B cell (primary cell): Measurements from ENCODE around the gene HDGF. TPM values are rescaled to one million over a fixed set of nuclear protein-coding genes. Genes with fewer than 3 reads are reported as not detected.

Experiments used
- ATAC-seq: fragments of 200-7000 bp; cut with Tn5 transposase; one replicate; pipeline ENCODE4 v1.10.0; 2021; ENCODE audit warnings: low read depth, mild to moderate bottlenecking, moderate number of reproducible peaks, moderate library complexity
- CTCF ChIA-PET: fragments of 350-600 bp; sonication (Branson Sonifier 250); formaldehyde crosslinking; loops from one replicate; lab custom pipeline; 2021; ENCODE audit warnings: antibody characterized with exemption, inconsistent platforms; lab: Charles Lee
- POLR2A ChIA-PET: fragments of 350-600 bp; sonication (Branson Sonifier 250); formaldehyde crosslinking; loops from one replicate; lab custom pipeline; 2021; ENCODE audit warnings: antibody characterized with exemption; lab: Charles Lee
- DNase-seq: peaks from one replicate; pipeline ENCODE4 v3.0.0; 2013
- H2AFZ ChIP-seq: 2 replicates; pipeline ENCODE4 v1.6.1; 2012; ENCODE audit warnings: mild to moderate bottlenecking, low read depth, low read length; ENCODE audit not compliant: insufficient read depth, poor library complexity, severe bottlenecking
- H3K27ac ChIP-seq, 2 donors: 1 replicate in 1 of 2; 2 replicates in 1 of 2; pipeline ENCODE4 v1.5.1; 2012 to 2013; ENCODE audit warnings: low read length in 2 of 2, mild to moderate bottlenecking in 2 of 2, moderate library complexity in 1 of 2
- H3K27me3 ChIP-seq, 4 experiments: fragments of 200-600 bp in 1 of 4; sonication (generic) in 1 of 4; replicated peaks in 1 of 4; 1 replicate in 2 of 4; 2 replicates in 2 of 4; pipeline versions ENCODE4 v1.6.1 to v1.7.0; 2013 to 2016; ENCODE audit warnings: low read length in 3 of 4, mild to moderate bottlenecking in 2 of 4, mixed read lengths in 1 of 4, moderate library complexity in 1 of 4; ENCODE audit not compliant: insufficient read depth in 4 of 4, control insufficient read depth in 3 of 4; ENCODE audit errors: control extremely low read depth in 1 of 4
- H3K36me3 ChIP-seq, 2 experiments: replicated peaks in 1 of 2; 1 replicate in 1 of 2; 2 replicates in 1 of 2; pipeline versions ENCODE4 v1.6.1 to v1.7.1; 2013; ENCODE audit warnings: low read length in 1 of 2; ENCODE audit not compliant: insufficient read depth in 2 of 2, control insufficient read depth in 1 of 2; ENCODE audit errors: control extremely low read depth in 1 of 2, extremely low read depth in 1 of 2
- H3K4me1 ChIP-seq, 2 donors: fragments of 200-600 bp in 1 of 2; sonication (generic) in 1 of 2; 1 replicate in 1 of 2; 2 replicates in 1 of 2; pipeline versions ENCODE4 v1.5.1 to v1.6.1; 2013 to 2017; ENCODE audit warnings: low read length in 2 of 2; ENCODE audit not compliant: control insufficient read depth in 2 of 2, insufficient read depth in 2 of 2
- H3K4me2 ChIP-seq: replicated peaks from 2 replicates; pipeline ENCODE3; 2012; ENCODE audit warnings: mild to moderate bottlenecking, low read depth, low read length; ENCODE audit not compliant: poor library complexity, severe bottlenecking
- H3K4me3 ChIP-seq, 5 experiments: fragments of 200-600 bp in 1 of 5; sonication (generic) in 1 of 5; 1 replicate in 3 of 5; 2 replicates in 2 of 5; pipeline versions ENCODE4 v1.5.1 to v1.7.0; 2011 to 2016; ENCODE audit warnings: low read length in 4 of 5, mild to moderate bottlenecking in 4 of 5, low read depth in 2 of 5, control low read depth in 1 of 5, moderate library complexity in 1 of 5; ENCODE audit not compliant: insufficient read depth in 1 of 5; ENCODE audit errors: control extremely low read depth in 1 of 5, extremely low read depth in 1 of 5
- H3K79me2 ChIP-seq: fragments of 200-600 bp; sonication (generic); one replicate; pipeline ENCODE4 v1.6.0; 2016; ENCODE audit warnings: low read length; ENCODE audit not compliant: control insufficient read depth, insufficient read depth
- H3K9ac ChIP-seq: fragments of 200-600 bp; sonication (generic); 2 replicates; pipeline ENCODE4 v1.6.1; 2017; ENCODE audit warnings: mild to moderate bottlenecking, low read length, moderate library complexity
- H3K9me3 ChIP-seq, 3 donors: one replicate each; pipeline versions ENCODE4 v1.6.1 to v1.7.1; 2013; ENCODE audit warnings: low read length in 2 of 3; ENCODE audit not compliant: control insufficient read depth in 2 of 3, insufficient read depth in 1 of 3; ENCODE audit errors: control extremely low read depth in 1 of 3
- H4K20me1 ChIP-seq: 2 replicates; pipeline ENCODE4 v1.6.0; 2012; ENCODE audit warnings: mild to moderate bottlenecking, low read length; ENCODE audit not compliant: insufficient read depth, control insufficient read depth, poor library complexity, severe bottlenecking
- H3K27ac Mint-ChIP-seq: one replicate; pipeline ENCODE4 v1.8.0; 2021; ENCODE audit warnings: mixed read lengths
- H3K27me3 Mint-ChIP-seq: one replicate; pipeline ENCODE4 v1.8.0; 2021; ENCODE audit warnings: mixed read lengths
- H3K4me1 Mint-ChIP-seq: one replicate; pipeline ENCODE4 v1.8.0; 2021; ENCODE audit warnings: mixed read lengths
- H3K4me3 Mint-ChIP-seq: one replicate; pipeline ENCODE4 v1.8.0; 2021; ENCODE audit warnings: mixed read lengths
- H3K9me3 Mint-ChIP-seq: one replicate; pipeline ENCODE4 v1.8.0; 2022; ENCODE audit warnings: mixed read lengths; ENCODE audit not compliant: insufficient read depth
- EZH2 ChIP-seq: IDR thresholded peaks from 2 replicates; pipeline ENCODE4 v1.6.1; 2012; ENCODE audit warnings: borderline replicate concordance, low read depth, mild to moderate bottlenecking, moderate library complexity, low read length; ENCODE audit not compliant: insufficient read depth, poor library complexity, severe bottlenecking
- WGBS: methylation state at CpG from one replicate; pipeline ENCODE4 v1.1.5; 2013; ENCODE audit warnings: missing lambda C conversion rate; ENCODE audit not compliant: insufficient coverage; 5-methylcytosine and 5-hydroxymethylcytosine counted together
- intact Hi-C: fragments of 100-400 bp; cut with micrococcal nuclease; formaldehyde crosslinking; loops from one replicate; pipeline ENCODE4 v1.10.0; 2022
- polyA plus RNA-seq: library from polyadenylated mRNA; depleted of rRNA; stranded (reverse); fragments of >200 nt; gene quantifications from 2 replicates; pipeline ENCODE4 v1.2.3, GENCODE V29; 2012
- total RNA-seq, 2 donors: library from RNA; stranded (reverse); fragments of 120-200 nt in 1 of 2; gene quantifications; 1 replicate in 1 of 2; 2 replicates in 1 of 2; pipeline versions ENCODE4 v1.2.3 to v1.2.4, GENCODE V29; 2013 to 2022
- TF ChIP-seq, protein P1 (sequence below): fragments of 200-600 bp; IDR thresholded peaks from one replicate; pipeline ENCODE4 v1.8.0; 2022; ENCODE audit warnings: antibody characterized with exemption, mild to moderate bottlenecking

Gene HDGF
- total and polyA plus RNA-seq, 2 donors (not counting 1 experiment from before 2014, with no cell fraction given): 40.3 to 89.9 TPM

DNA sequence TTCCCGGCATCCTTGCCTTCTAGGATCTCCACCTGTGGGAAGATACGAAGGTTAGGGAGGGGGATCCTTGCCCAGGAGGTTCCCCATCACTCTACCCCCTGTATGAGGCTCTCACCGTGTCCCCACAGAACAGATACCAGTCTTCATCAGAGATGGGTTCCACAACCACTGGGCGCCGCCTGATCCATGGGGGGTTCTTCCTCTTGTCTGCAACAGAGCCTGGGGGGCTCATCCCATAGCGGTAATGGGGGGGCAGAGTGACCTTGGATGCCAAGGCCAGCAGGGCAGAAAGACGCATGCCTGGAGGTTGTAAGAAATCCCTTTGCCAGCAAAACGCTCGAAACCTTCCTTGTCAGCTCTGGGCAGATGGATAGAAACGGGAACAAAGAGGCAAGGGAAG, 13.1 kb downstream of the HDGF start:
- no peak overlapping the region for H3K27ac ChIP-seq

DNA sequence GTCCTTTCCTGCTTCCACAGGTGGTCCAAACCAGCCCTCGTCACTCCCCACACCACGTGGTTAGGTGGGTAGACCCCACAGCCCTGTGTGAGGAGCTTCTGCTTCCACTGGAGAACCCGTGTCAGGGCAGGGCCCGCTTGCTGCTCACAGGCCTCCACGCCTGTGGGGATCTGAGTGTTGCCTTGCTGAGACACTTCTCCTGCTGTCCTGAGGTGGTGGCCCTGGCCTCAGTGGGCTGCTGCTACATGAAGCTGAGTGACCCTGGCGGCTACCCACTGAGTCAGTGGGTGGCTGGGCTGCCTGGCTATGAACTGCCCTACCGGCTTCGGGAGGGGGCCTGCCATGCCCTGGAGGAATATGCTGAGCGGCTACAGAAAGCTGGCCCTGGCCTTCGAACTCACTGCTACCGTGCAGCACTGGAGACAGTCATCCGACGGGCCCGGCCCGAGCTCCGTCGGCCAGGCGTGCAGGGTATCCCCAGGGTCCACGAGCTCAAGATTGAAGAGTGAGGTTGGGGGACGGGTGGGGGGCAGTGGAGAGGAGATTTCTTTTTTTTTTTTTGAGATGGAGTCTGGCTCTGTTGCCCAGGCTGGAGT, 17.4 kb downstream of the HDGF start:
- ChIA-PET CTCF (interaction anchor here (2.8 kb wide), 1 partner anchor 8 kb away, joined by 20 read pairs; no protein-coding TSS in a partner anchor), POLR2A (interaction anchor here (0.6 kb wide), 1 partner anchor 73 kb away, joined by 4 read pairs; no protein-coding TSS in a partner anchor)
- Histone ChIP-seq H3K79me2 (peaks cover 14% of the 10 kb centered on the region), H4K20me1 (no peaks in the 10 kb centered on the region), H3K9ac (no peak overlapping the region), H3K4me2 (no peak overlapping the region), H3K36me3 (peaks cover 0 to 52% of the 10 kb centered on the region in 2 experiments), H3K4me3 (no peak overlapping the region), H3K27me3 (no peaks in the 10 kb centered on the region), H3K9me3 (no peaks in the 10 kb centered on the region), H2AFZ (no peak overlapping the region), H3K4me1 (peaks cover 4 to 9% of the 10 kb centered on the region in 2 donors), H3K27ac (no peak overlapping the region)
- TF ChIP-seq, protein P1, sequence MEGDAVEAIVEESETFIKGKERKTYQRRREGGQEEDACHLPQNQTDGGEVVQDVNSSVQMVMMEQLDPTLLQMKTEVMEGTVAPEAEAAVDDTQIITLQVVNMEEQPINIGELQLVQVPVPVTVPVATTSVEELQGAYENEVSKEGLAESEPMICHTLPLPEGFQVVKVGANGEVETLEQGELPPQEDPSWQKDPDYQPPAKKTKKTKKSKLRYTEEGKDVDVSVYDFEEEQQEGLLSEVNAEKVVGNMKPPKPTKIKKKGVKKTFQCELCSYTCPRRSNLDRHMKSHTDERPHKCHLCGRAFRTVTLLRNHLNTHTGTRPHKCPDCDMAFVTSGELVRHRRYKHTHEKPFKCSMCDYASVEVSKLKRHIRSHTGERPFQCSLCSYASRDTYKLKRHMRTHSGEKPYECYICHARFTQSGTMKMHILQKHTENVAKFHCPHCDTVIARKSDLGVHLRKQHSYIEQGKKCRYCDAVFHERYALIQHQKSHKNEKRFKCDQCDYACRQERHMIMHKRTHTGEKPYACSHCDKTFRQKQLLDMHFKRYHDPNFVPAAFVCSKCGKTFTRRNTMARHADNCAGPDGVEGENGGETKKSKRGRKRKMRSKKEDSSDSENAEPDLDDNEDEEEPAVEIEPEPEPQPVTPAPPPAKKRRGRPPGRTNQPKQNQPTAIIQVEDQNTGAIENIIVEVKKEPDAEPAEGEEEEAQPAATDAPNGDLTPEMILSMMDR: no peak
- TF ChIP-seq EZH2: no peak
- Mint-ChIP-seq H3K27ac (no peak overlapping the region), H3K4me1 (peaks cover 14% of the 10 kb centered on the region), H3K27me3 (no peaks in the 10 kb centered on the region), H3K9me3 (no peaks in the 10 kb centered on the region), H3K4me3 (no peak overlapping the region)
- WGBS: 98% methylated on average over 19 of the region's 20 CpGs
- no peak for ATAC-seq
- intact Hi-C loops: no loop called here
- DNase-seq: no peak

More for the DNA sequence above, 13.1 kb downstream of the HDGF start:
- Histone ChIP-seq H3K9ac (no peak overlapping the region), H3K9me3 (no peaks in the 10 kb centered on the region), H2AFZ (no peak overlapping the region), H3K4me1 (peaks cover 15 to 20% of the 10 kb centered on the region in 2 donors), H3K27me3 (no peaks in the 10 kb centered on the region), H3K4me2 (no peak overlapping the region), H3K79me2 (peaks cover 18% of the 10 kb centered on the region), H3K4me3 (no peak overlapping the region), H3K36me3 (peaks cover 0 to 45% of the 10 kb centered on the region in 2 experiments), H4K20me1 (no peaks in the 10 kb centered on the region)
- no peak overlapping the region for H3K27ac Mint-ChIP-seq
- peaks cover 28% of the 10 kb centered on the region for H3K4me1 Mint-ChIP-seq
- ChIA-PET POLR2A (no interaction called here), CTCF (interaction anchor here (1.0 to 1.3 kb wide), 5 partner anchors 8 to 49 kb away, joined by 3 to 5 read pairs (median 4); partner anchors contain the start of genes ISG20L2, METTL25B and PRCC)
- WGBS: 97% methylated on average over 6 of the region's 10 CpGs
- no peak for TF ChIP-seq EZH2
- TF ChIP-seq, protein P1: no peak
- H3K9me3 Mint-ChIP-seq: peaks cover 2% of the 10 kb centered on the region
- no peak for DNase-seq
- H3K27me3 Mint-ChIP-seq: no peaks in the 10 kb centered on the region
- intact Hi-C loops: no loop called here
- no peak overlapping the region for H3K4me3 Mint-ChIP-seq
- no peak for ATAC-seq
